Activated CD8-positive, alpha-beta memory T cell treated with anti-CD3 and anti-CD28 coated beads for 24 hours (primary cell): Measurements from ENCODE around the gene OR14A16.

Source experiments
- DNase-seq: peaks from one replicate; pipeline ENCODE4 v3.0.0-alpha.2; 2020

Gene OR14A16, protein sequence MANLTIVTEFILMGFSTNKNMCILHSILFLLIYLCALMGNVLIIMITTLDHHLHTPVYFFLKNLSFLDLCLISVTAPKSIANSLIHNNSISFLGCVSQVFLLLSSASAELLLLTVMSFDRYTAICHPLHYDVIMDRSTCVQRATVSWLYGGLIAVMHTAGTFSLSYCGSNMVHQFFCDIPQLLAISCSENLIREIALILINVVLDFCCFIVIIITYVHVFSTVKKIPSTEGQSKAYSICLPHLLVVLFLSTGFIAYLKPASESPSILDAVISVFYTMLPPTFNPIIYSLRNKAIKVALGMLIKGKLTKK

GRCh38 chr1:247824023-247824422 is at the start of gene OR14A16:
Gene OR14A16, minus strand, starts transcription at chr1:247824119. Its CDS starts 8,390 bp downstream, at chr1:247815729.
- no peak for DNase-seq

- no peak for DNase-seq
Measured at GRCh38 chr1:247865416-247865815, 41.5 kb upstream of the OR14A16 start.

- no peak for DNase-seq
Measured at GRCh38 chr1:247864644-247865043, 40.7 kb upstream of the OR14A16 start.

DNA sequence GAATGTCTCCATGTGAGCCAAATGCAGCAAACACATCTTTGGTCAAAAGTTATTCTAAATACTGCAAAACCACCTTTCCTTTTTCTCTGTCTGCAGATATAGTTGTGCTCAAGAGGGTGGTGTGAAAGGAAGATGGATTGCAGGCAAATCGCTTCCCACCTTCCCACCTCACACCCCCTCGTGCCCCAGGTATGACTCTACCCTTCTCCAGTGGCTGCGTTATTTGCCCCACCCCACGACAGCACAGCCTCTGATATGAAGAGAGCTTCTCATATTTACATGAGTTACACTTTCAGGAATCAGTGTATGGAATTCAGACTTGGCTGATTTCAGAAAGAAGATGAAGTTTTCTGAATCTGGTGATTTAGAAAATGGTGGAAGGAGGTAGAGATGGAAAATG is 38.8 kb upstream of the OR14A16 start:
- no peak for DNase-seq

- no peak for DNase-seq
Measured at GRCh38 chr1:247857985-247858619, 34.2 kb upstream of the OR14A16 start.

GRCh38 chr1:247857069-247857984 is 33.4 kb upstream of the OR14A16 start, which contains the start of gene TRIM58:
Gene TRIM58, plus strand, starts transcription at chr1:247857187. Its CDS starts 60 bp downstream, at chr1:247857247.
- peak; percentile 63 for DNase-seq

- DNase-seq = no peak
Measured at GRCh38 chr1:247855911-247856310, 32.0 kb upstream of the OR14A16 start.

- DNase-seq = no peak
Measured at GRCh38 chr1:247854899-247855545, 31.1 kb upstream of the OR14A16 start.

DNA sequence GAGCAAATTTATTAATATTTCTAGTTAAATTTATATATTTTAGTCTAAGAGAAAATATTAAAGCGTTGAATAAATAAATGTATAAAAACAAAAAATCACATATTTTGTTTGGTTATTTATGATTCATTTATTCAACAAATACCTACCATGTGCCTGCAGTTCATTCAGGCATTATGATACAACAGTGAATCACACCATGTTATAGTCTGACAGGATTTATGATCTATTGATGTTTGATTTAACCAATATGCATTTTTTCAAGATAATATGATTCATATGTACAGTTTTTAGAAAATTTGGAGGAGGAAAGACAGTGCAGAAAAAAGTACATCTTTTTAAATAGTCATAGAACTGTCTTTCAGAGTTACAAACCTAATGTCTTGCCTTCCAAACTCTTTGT is 25.7 kb upstream of the OR14A16 start:
- DNase-seq = no peak

- no peak for DNase-seq
Measured at GRCh38 chr1:247848346-247848745, 24.4 kb upstream of the OR14A16 start.

DNA sequence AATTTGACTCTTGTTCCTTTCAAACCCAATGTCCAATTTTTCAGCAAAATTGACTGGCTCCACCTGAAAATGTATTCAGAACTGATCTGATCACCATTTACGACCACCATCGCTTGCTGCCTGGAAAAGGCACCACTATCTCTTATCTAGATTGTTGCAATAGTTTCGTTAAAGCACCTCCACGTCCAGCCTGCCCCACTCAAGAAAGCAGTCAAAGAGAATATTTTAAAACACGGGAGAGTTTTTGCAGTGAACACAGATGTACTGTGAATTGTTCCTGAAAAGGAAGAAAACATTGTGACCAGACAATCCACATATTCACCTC is 21.7 kb upstream of the OR14A16 start:
- no peak for DNase-seq

GRCh38 chr1:247845011-247845692 is 21.2 kb upstream of the OR14A16 start:
- DNase-seq = no peak

GRCh38 chr1:247843411-247843810 is 19.5 kb upstream of the OR14A16 start:
- DNase-seq = no peak

- no peak for DNase-seq
Measured at GRCh38 chr1:247841796-247842195, 17.9 kb upstream of the OR14A16 start, which contains the start of gene OR11L1. Gene OR11L1, minus strand, starts transcription at chr1:247841896. Its CDS starts 0 bp downstream, at chr1:247841896.

DNA sequence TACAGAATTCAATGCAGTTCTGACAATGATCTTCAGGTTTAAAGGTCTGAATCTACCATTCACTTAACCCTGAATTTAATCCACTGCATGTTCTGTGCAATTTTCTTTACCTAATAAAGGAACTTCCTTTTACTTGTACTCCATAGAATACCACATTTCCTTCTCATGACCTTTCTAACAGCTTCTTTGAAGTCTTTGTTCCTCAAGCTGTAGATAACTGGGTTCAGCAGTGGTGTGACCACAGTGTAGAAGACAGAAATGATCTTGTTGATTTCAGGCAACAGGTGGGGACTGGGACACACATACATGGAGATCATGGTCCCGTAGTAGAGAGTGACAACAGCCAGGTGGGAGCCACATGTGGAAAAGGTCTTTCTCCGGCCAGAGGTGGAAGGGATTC is 16.9 kb upstream of the OR14A16 start:
- DNase-seq = no peak

DNA sequence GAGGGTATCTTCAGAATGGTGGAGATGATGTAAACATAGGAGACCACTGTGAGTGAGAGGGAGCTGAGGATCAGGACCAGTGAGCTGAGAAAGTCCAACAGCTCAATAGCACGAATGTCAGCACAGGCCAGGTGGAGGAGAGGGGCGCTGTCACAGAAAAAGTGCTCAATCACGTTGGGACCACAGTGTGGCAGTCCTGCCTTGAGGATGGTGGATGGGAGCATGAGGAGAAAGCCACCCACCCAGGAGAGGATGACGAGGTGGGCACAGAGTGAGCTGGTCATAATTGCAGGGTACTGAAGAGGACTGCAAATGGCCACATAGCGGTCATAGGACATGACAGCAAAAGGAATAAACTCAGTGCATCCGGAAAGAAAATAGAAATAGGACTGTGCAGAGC is 9.7 kb upstream of the OR14A16 start:
- no peak for DNase-seq

GRCh38 chr1:247829656-247830055 is 5.7 kb upstream of the OR14A16 start:
- DNase-seq = no peak

- DNase-seq = no peak
Measured at GRCh38 chr1:247825362-247825761, 1.4 kb upstream of the OR14A16 start.

DNA sequence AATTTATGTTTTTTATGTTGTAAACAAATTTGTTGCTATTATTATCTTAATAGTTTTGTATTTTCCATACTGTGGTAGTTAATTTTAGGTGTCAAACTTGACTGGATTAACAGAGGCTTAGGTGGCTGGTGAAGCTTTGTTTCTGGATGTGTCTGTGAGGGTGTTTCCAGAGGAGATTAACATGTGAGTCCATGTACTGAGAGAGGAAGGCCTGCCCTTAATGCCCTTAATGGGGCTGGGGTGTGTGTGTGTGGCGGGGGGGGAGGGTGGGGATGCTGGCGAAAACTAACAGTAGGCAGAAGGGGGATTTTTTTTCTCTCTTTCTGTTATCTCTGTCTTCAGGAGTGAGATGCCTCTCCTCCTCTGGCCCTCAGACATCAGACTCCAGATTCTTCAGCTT is 1.9 kb downstream of the OR14A16 start:
- no peak for DNase-seq

GRCh38 chr1:247812637-247813036 is 11.3 kb downstream of the OR14A16 start:
- DNase-seq = no peak

DNA sequence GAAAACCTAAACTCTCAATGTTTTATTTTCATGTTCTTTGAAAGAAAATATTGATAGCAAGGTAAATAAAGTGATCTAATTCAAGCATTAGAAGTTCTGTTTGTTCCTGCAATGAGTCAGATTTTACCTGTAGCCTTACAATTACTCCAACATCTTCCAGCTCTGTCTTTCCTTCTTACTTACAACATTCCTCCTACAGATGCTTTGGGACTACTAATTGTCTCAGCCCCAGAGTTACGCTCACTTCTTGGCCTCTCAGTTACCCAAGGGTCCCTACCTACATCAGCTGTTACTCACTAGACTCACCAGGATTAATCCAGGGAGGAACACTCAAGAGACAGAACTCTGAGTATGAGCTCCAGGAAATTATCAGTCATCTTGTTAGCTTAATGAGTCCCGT is 26.4 kb downstream of the OR14A16 start:
- DNase-seq = no peak

- no peak for DNase-seq
Measured at GRCh38 chr1:247769603-247770002, 54.3 kb downstream of the OR14A16 start.
